Muscle of leg (tissue), 11 donors: Measurements from ENCODE around the gene AOPEP. TPM values are rescaled to one million over a fixed set of nuclear protein-coding genes. Genes with fewer than 3 reads are reported as not detected.

ENCODE experiments used
- DNase-seq: peaks from one replicate; pipeline ENCODE4 v3.0.0; 2013
- H3K27ac ChIP-seq: one replicate; pipeline ENCODE4 v1.5.1; 2013; ENCODE audit warnings: mild to moderate bottlenecking, low read length, control low read depth
- H3K27me3 ChIP-seq: one replicate; pipeline ENCODE4 v1.6.1; 2013; ENCODE audit warnings: low read length; ENCODE audit not compliant: control insufficient read depth, insufficient read depth
- H3K36me3 ChIP-seq: one replicate; pipeline ENCODE4 v1.6.1; 2013; ENCODE audit warnings: low read length; ENCODE audit not compliant: control insufficient read depth, insufficient read depth
- H3K4me1 ChIP-seq: one replicate; pipeline ENCODE4 v1.6.1; 2013; ENCODE audit warnings: low read length; ENCODE audit not compliant: control insufficient read depth, insufficient read depth
- H3K4me3 ChIP-seq: one replicate; pipeline ENCODE4 v1.5.1; 2013; ENCODE audit warnings: low read length, control low read depth
- H3K9me3 ChIP-seq: replicated peaks from 2 replicates; pipeline ENCODE4 v1.6.1; 2013; ENCODE audit warnings: low read depth, low read length; ENCODE audit not compliant: control insufficient read depth
- WGBS: methylation state at CpG from one replicate; pipeline ENCODE4 v1.1.5; 2013; ENCODE audit warnings: missing lambda C conversion rate; ENCODE audit not compliant: insufficient coverage; 5-methylcytosine and 5-hydroxymethylcytosine counted together
- polyA plus RNA-seq, 8 donors: library from polyadenylated mRNA; unstranded; fragments of 120-200 nt; gene quantifications; one replicate each; pipeline versions ENCODE4 v1.2.1 to v1.2.3, GENCODE V29; 2013; ENCODE audit warnings: inconsistent platforms in 1 of 8, low replicate concordance in 1 of 8; ENCODE audit not compliant: insufficient read length in 8 of 8, insufficient read depth in 1 of 8
- total RNA-seq: library from RNA; stranded (reverse); fragments of 120-200 nt; gene quantifications from one replicate; pipeline ENCODE4 v1.2.4, GENCODE V29; 2013

AOPEP gene
- total and polyA plus RNA-seq, 9 donors, result 35.0 to 52.3 (median 43.3) TPM

DNA sequence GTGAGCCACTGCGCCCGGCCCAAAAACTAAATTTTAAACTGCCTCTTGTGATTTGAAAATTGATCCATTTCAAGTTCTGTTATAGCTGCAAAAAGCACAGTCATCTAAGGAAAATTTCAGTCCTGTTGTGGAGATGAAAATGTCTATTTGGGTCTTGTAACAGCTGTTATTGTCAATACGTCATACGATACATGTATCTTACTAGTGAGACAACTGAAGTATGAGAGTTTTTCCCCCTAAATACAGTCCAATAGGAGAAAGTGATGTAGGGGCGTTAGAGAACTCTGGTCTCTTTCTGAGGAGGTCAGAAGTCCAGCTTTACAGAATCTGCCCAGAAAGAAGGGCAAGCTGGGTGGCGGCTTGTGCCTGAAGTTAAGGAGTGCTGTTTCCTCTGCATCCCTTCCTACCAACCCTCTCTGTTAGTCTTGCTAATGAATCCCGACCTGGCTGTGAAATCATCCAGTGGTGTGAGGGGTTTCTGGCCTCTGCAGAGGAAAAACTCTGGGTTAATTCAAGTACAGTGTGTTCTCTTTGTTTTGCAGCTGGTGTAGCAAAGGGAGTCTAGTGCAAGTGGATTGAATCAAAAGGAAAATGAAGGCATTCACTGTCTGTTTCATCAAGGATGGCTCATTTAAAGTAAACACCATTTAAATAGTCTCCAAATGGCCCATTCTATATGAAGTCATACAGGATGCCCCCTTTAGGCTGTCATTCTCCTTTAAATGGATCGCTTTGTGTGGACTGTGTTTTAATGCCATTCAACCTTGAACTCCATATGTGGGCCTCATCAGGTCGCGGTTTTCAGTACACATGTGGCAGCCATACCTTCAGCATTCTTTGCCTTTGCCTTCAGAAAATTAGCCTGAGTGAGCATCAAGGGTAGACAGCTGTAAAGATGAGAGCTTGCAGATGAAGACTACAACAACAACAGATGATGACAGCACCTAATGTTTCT, 59.0 kb downstream of the AOPEP start:
- peaks cover 11% of the 10 kb centered on the region for H3K4me1 ChIP-seq
- no peaks in the 10 kb centered on the region for H3K36me3 ChIP-seq
- H3K9me3 ChIP-seq, result no peaks in the 10 kb centered on the region
- no peaks in the 10 kb centered on the region for H3K27me3 ChIP-seq
- peak; percentile 66 for DNase-seq
- H3K27ac ChIP-seq, result peak overlapping the region; percentile 88
- H3K4me3 ChIP-seq, result no peak overlapping the region
- 52% methylated on average over 3 of the region's 10 CpGs for WGBS

DNA sequence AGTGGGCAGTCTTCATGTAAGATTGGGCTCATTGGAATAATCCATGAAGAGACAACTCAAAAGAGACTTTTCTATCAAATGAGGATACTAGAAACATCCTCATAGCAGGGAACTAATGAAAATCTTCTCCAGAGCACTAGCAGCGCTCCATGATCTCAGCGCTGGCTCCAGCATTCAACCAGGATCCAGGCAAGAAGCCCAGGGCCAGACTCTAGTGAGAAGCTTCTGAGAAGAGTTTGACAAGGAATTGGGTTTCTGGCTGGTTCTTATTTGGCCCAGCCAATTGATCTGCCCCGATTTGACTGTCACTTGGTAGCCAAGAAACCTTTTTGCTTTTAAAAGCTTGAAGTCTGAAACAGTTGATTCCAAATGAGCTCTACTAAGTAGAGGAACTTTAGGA, 60.1 kb downstream of the AOPEP start:
- H3K4me3 ChIP-seq, result no peak overlapping the region
- peak; percentile 20 for DNase-seq
- H3K27ac ChIP-seq, result no peak overlapping the region
- WGBS, result 96% methylated on average over 3 of the region's 3 CpGs
- H3K4me1 ChIP-seq, result peaks cover 9% of the 10 kb centered on the region
- H3K9me3 ChIP-seq, result no peaks in the 10 kb centered on the region
- no peaks in the 10 kb centered on the region for H3K27me3 ChIP-seq
- no peaks in the 10 kb centered on the region for H3K36me3 ChIP-seq

DNA sequence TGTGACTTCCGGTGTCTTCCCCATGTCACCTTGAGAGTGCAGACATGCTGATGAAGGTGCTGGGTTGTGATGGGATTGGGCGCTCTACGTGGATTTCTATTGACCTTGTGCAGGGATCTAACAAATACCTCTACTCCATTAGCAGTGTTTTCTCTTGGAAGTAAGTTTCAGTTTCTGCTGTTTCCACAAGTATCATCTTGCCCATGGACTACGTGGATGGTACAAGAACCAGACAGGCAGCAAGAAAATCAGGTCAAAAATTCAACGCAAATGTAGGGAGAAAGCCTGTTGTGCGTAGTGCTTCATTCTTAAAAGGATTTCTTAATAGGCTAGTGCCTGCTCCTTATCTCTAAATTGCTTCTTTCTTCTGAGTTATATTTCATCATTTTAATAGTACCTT, 60.8 kb downstream of the AOPEP start:
- no peak for DNase-seq
- Histone ChIP-seq H3K4me3 (no peak overlapping the region), H3K9me3 (no peaks in the 10 kb centered on the region), H3K27ac (no peak overlapping the region), H3K4me1 (peaks cover 9% of the 10 kb centered on the region), H3K27me3 (no peaks in the 10 kb centered on the region), H3K36me3 (peaks cover under 1% of the 10 kb centered on the region)
- 80% methylated on average over 2 of the region's 6 CpGs for WGBS

DNA sequence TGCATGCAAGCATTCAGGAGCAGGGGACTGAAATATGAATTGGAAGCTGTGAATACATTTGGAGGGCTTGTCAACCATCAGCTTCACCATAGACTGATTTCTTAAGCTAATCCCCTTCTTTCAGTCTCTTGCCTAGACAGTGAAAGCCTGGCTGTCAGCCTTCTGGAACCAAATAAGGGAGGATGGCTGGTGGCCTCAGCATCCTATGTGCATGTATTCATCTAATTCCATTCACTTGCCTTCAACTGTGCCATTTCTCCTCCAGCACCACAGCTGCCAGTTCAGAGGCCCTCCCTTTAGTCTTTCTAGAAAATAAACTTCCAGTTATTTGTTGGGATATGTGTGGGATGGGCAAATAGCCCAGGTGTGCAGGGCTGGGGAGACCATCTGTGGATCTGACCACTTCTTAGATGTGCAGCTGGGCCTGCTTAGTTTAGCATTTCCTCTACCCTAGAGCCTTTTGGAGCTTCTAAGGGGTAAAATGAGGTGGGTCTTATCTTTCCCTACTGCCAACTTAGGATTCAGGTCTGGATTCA, 62.1 kb downstream of the AOPEP start:
- Histone ChIP-seq H3K36me3 (peaks cover 7% of the 10 kb centered on the region), H3K4me1 (peaks cover 6% of the 10 kb centered on the region), H3K9me3 (no peaks in the 10 kb centered on the region), H3K27ac (no peak overlapping the region), H3K27me3 (no peaks in the 10 kb centered on the region), H3K4me3 (no peak overlapping the region)
- DNase-seq, result no peak

DNA sequence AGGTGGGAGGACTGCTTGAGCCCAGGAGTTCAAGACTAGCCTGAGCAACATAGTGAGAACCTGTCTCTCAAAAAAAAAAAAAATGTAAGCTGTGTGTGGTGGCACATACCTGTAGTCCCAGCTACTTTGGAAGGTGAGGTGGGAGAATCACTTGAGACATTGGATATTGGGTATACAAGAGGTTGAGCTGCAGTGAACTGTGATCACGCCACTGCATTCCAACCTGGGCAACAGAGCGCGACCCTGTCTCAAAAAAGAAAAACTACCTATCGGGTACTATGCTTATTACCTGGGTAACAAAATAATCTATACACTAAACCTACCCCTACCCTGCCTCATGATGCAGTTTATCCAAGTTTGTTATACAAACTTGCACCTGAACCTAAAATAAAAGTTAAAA, 64.9 kb downstream of the AOPEP start:
- Histone ChIP-seq H3K27ac (no peak overlapping the region), H3K4me3 (no peak overlapping the region), H3K36me3 (peaks cover 7% of the 10 kb centered on the region), H3K4me1 (no peaks in the 10 kb centered on the region), H3K9me3 (no peaks in the 10 kb centered on the region), H3K27me3 (no peaks in the 10 kb centered on the region)
- WGBS, result no CpG with 5 or more reads among the region's 4 CpGs
- DNase-seq, result no peak

DNA sequence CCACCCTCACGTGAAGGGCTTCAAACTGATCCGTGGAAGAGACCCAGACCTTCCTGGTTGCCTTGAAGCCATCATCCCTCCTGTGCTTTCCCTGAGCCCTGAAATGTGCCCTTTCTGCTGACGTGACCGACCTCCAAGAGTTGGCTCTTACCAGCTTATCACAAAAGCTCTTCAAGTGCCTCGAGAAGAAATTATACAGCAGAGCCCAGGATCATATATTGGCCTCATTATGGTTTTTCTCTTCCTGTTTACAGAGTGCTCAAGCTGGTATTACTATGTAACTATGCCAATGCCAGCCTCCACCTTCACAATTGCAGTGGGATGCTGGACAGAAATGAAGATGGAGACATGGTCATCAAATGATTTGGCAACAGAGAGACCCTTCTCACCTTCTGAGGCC, 66.0 kb downstream of the AOPEP start:
- no peaks in the 10 kb centered on the region for H3K9me3 ChIP-seq
- H3K4me3 ChIP-seq, result no peak overlapping the region
- H3K27ac ChIP-seq, result no peak overlapping the region
- H3K4me1 ChIP-seq, result no peaks in the 10 kb centered on the region
- peaks cover 7% of the 10 kb centered on the region for H3K36me3 ChIP-seq
- DNase-seq, result no peak
- 85% methylated on average over 5 of the region's 5 CpGs for whole genome bisulfite sequencing
- H3K27me3 ChIP-seq, result no peaks in the 10 kb centered on the region

DNA sequence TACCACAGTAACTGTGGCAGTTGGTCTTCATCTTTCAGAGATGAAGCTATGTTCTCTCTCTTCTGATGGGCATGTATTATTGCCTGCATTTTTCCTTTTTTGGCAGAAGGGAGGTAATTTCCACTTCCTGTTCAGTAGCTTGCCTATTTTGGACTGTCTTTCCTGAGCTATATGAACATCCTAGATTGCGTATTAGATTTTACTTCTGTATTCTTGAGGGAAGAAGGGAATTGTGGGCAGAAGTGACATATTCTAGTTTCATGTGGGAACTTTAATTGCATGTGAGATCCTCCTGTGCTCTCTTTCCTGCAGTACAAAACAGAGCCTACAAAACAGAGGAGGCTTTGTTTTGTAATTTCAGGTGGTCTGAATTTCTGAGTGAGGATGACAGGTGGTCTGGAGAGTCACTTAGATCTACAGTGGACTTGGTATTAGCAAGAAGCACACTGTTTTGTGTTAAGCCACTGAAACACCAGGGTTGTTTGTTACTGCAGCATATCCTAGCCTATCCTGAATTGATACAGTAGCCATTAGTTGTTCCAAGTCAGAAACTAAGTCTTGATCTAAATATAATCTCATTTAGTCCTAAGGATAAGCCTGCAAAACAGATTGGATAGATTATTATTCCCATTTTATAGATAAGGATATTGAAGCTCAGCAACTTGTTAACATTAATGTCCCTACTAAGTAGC, 68.1 kb downstream of the AOPEP start:
- no peak for DNase-seq
- H3K4me3 ChIP-seq, result no peak overlapping the region
- no CpG with 5 or more reads among the region's 1 CpG for whole genome bisulfite sequencing
- no peaks in the 10 kb centered on the region for H3K9me3 ChIP-seq
- no peaks in the 10 kb centered on the region for H3K27me3 ChIP-seq
- peaks cover 12% of the 10 kb centered on the region for H3K36me3 ChIP-seq
- H3K4me1 ChIP-seq, result no peaks in the 10 kb centered on the region
- no peak overlapping the region for H3K27ac ChIP-seq

DNA sequence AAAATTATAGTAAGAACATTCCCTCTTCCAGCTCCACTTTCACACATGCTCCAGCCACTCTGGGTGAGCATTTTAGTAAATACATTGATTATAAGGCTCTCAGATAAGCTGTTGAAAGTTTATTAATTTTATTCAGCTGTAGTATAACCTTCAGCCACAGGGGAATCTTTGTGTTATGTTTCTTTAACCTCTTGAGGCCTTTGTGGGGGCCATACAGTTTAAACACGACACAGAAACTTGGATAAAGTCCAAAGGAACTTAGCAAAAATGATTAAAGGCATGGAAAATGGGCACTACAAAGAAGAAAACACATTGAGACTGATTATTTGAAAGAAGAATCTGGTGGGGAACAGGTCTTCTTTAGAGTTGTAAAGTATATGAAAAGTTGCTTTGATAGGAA, 70.2 kb downstream of the AOPEP start:
- no peak overlapping the region for H3K4me3 ChIP-seq
- H3K27ac ChIP-seq, result no peak overlapping the region
- WGBS, result 0% methylated on average over 1 of the region's 1 CpG
- H3K4me1 ChIP-seq, result peaks cover 11% of the 10 kb centered on the region
- no peak for DNase-seq
- H3K9me3 ChIP-seq, result no peaks in the 10 kb centered on the region
- H3K36me3 ChIP-seq, result peaks cover 14% of the 10 kb centered on the region
- no peaks in the 10 kb centered on the region for H3K27me3 ChIP-seq

DNA sequence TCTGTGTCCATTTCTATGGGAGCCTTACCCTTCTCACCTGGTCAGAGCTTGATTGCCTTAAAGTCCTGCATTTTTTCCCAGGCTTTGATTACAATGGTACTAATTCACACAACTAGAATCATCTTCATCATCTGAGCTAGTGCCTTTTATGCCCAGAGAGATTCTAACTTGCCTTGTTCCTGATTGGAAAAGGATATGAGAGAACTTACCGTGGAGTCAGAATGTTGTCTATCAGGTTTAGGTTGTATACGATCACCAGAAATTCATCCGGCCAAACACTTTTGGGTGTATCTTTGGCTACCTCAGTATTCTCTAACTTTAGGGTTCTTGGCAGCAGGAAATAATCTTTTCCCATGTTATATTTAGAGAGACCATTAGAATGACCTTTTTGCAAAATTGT, 71.7 kb downstream of the AOPEP start:
- Histone ChIP-seq H3K9me3 (no peaks in the 10 kb centered on the region), H3K4me1 (peaks cover 18% of the 10 kb centered on the region), H3K4me3 (no peak overlapping the region), H3K27me3 (no peaks in the 10 kb centered on the region), H3K27ac (no peak overlapping the region), H3K36me3 (peaks cover 7% of the 10 kb centered on the region)
- WGBS, result no CpG with 5 or more reads among the region's 3 CpGs
- no peak for DNase-seq

DNA sequence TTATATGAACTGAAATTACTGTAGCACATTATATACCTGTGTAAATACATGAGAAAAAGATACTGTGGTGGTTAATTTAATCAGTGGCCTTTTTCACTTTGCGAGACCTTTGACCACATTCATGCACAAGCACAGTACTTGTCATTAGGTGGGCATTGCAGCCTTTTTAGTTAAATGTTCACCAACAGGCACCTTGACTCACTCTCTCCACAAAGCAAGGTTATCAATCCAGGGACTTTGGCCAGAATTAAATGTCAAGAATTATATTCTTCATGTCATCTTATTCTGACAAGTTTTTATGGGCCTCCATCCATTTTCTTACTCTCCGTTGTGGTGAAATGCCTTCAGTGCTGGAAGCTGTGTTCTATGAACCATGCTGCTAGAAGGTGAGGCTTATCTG, 72.2 kb downstream of the AOPEP start:
- no peak overlapping the region for H3K4me3 ChIP-seq
- H3K9me3 ChIP-seq, result no peaks in the 10 kb centered on the region
- no peaks in the 10 kb centered on the region for H3K27me3 ChIP-seq
- peaks cover 20% of the 10 kb centered on the region for H3K4me1 ChIP-seq
- H3K27ac ChIP-seq, result no peak overlapping the region
- DNase-seq, result no peak
- 100% methylated on average over 1 of the region's 2 CpGs for WGBS
- peaks cover 7% of the 10 kb centered on the region for H3K36me3 ChIP-seq
